CMK (cell line): ENCODE measurements around the gene FAM184B.
"Not testable (repeated sequence)": the region's sequence is repeated elsewhere in the genome, so short reads cannot be mapped to it uniquely, and the experiment has no call there.

Experiments
- DNase-seq: peaks from one replicate; pipeline ENCODE4 v3.0.0-alpha.2; 2010; ENCODE audit warnings: low read depth

FAM184B gene

DNA sequence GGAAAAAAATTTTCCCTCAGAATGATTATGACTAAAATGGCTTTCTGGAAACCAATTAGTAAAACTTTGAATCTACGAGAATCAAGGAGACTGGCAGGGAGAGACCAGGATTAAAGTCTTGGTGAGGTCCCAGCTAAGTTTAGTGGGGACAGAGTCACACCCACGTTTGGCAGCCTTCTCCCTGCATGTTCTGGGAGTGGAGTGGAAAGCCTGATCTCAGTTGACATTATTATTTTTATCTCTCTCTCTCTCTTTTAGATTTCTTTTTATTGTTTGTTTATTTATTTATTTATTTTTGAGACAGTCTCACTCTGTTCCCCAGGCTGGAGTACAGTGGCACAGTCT, 99.2 kb downstream of the FAM184B start:
- DNase-seq: no peak

DNA sequence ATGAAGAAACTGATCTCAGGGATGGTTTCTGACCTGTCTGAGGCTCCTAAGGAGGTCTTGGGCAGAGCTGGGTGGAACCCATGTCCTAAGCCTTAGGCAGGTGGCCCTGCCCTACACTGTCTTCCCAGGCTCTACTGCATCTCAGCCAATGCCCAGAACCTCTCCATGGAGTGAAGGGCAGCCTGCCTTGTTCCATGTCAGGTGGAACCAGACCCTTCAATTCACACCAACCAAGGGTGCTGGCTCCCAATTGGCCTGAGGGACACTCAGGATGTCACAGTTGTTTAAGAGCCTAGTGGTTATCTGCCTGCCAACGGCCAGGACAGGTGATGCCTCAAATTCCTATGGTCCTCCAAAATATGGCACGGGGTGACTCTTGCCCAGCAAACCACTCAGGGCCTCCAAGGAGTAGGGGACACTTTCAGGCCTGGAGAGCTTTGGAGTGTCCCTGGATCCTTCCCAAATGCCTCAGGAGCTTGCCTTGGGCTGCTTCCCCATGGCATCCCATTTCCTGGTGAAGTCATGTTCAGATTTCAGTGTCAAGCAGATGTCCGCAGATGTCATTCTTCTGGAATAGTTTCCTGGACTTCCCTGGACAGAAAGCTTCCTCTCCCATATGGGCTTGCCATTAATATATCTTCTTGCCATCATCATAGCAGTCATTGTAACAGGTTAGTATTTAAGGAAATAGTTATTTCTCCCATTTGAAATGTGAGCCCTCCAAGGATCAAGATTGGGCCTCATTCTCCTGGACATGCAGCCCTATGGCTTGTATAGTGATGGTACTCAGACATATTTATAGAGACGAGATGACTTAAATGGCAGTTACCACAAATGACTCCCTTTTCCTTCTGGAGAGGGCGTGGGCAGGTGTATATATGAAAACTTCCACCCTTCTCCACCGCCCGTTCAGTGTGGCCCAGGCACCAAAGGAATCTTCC, 99.9 kb downstream of the FAM184B start:
- no peak for DNase-seq

DNA sequence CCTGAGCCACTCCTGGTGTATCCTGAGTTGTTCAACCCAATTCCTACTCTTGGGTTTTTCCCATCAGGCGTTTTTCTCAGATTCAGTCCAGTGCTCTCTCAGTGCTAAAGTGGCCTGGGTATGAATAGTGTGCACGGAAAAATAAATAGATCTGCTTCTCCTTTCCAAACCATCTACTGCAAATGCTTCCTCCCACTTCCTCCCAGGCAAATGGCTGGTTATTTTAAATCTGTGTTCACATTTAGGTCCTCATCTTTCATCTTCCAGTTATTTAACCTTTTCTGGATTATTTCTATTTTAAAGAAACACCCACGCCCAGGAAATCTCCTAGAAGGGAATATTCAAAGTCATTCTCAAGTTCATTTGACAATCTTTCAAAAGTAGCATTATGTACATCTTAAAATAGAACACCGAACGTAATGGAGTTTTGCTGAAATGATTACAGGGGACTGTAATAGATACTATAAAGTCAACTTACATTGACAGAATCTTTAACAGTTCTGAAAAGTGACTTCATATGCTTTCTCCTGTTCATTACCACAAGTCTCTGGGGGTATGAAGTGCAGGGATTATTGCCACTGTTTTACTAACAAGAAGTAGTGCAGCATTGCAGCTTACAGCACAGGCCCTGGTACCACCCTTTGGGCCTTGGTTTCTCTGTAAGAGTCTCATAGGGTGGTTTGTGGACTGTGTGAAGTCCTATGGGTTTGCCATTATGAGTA, 100.7 kb downstream of the FAM184B start:
- no peak for DNase-seq

DNA sequence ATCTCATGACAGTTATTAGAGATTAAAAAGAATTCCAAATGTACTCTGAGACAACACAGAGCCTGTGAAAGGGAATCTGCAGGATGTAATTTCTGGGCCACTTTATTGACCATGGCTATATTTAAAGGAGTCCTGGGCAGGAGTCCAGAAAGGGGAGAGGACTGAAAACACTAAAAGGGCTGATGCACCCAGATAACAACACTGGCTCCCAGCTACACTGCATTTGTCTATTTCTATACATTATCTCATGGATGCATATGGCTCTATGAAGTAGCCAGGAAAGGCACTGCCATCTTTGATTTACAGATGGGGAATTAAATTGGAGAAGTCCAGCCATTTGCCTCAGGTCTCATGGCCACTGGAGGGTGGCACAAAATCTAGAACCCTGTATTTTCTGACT, 111.0 kb downstream of the FAM184B start:
- no peak for DNase-seq

DNA sequence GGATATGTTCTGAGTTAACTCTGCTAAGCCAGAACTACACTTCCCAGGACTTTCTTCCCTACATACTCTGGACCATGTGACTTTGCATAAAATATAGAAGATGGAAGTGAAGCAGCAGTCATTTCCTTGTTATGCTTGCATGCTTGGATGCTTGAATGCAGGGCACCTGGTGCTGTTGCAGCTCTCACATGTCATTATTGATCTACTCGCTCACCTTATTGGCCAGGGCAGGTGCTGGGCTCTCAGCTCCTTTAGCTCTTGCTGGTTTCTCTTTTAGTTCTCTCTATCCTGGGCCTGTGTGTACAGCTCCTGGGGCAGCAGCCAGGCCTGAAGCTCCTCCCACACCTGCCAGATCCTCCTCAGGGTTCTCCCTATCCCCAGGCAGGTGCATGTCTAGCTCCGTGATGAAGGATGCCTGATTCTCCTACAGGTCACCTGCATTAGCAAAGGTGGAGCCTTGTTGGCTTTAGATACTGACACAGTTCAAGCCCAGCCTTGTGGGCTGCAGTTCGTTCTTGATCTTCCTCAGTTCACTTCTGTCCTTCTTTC, 113.7 kb downstream of the FAM184B start:
- DNase-seq: no peak

DNA sequence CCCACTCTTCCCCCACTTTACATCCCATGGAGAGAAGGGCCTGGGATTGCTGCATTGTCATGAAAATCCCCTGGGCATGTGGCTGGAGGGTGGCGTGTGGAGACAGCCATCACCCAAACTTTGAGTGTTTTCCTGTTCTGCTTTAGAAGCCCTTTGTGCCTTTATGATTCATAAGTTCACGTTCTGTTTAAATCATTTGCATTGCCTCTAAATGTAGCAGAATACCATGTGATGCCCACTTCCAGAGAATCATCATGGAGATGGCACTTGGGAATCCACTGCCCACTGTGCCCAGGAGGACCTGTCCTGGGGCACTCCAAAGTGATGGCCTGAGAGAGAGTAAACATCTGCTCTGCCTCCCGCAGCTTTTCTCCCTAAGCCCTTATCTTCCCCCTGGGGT, 114.2 kb downstream of the FAM184B start:
- no peak for DNase-seq

DNA sequence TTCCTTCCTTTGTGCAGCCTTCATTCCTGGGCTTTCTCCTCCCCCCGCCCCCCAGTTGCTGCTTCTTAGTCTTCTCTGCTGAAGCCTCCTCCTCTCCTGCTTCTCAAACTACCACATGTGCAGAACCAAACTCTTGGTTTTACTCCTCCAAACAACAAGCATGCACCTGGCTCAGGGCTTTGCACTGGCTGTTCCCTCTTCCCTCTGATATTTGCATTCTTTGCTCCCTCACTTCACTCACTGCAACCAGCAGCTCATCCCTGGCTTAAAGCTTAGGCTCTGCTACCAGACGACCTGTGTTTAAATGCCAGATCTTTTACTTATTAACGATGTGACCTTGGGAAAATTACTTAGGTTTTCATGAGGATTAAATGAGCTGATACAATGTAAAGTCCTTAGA, 115.6 kb downstream of the FAM184B start:
- no peak for DNase-seq

DNA sequence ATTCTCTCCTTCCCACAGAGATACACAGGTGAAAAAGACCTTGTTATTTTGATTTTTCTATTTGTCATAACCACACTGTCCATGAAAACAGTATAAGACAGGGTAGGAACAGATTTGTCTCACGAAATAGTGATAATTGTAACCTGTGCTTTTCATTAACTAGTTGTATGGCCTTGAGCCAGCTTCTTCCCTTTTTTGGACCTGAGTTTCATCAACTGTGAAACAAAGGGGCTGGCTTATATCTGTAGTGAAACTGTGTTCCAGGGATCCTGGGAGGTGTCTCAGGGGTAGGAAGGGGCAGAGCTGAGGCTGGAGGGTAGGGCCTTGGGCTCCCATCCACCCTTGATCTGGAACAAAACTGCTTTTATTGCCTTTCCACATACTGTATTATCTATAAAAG, 116.1 kb downstream of the FAM184B start:
- DNase-seq: no peak

DNA sequence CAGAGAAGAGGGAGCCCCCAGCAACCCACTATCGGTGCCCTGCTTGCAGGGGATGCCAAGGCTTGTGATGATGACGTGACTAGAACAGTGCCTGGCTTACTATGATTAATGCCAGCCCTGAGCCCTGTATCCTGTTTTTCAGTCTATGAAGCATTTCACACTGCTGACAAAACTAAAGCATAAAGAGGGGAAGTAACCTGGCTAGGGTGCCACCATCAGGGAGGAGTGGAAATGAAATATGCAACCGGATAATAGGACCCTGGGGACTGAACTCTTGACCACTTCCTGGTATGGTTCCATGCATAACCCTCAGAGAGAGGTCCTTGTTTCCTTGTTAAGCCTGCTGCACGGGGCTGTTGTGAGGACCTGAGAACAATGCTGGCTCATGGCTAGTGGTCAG, 116.7 kb downstream of the FAM184B start:
- DNase-seq: no peak

DNA sequence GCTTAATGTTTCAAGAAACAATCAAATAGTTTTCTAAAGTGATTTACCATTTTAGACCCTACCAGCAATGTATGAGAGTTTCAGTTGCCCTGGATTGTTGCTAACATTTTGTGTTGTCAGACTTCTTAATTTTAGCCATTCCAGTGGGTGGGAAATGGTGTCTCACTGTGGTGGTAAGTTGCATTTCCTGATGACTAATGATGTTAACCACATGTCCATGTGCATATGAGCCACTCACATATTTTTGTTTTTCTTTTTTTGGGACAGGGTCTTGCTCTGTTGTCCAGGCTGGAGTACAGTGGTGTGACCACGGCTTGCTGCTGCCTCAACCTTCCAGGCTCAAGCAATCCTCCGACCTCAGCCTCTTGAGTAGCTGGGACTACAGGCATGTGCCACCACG, 118.7 kb downstream of the FAM184B start:
- DNase-seq: no peak

DNA sequence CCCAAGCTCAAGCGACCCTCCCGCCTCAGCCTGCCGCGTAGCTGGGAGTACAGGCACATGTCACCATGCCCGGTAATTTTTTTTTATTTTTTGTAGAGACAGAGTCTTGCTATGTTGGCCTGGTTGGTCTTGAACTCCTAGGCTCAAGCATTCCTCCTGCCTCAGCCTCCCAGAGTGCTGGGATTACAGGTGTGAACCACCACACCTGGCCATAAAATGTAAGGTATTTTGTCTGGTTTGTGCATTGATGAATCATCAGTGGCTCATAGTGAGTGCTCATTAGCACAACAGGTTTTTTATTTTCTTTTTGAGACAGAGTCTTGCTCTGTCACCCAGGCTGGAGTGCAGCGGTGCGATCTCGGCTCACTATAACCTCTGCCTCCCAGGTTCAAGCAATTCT, 122.2 kb downstream of the FAM184B start:
- not testable (repeated sequence) for DNase-seq

DNA sequence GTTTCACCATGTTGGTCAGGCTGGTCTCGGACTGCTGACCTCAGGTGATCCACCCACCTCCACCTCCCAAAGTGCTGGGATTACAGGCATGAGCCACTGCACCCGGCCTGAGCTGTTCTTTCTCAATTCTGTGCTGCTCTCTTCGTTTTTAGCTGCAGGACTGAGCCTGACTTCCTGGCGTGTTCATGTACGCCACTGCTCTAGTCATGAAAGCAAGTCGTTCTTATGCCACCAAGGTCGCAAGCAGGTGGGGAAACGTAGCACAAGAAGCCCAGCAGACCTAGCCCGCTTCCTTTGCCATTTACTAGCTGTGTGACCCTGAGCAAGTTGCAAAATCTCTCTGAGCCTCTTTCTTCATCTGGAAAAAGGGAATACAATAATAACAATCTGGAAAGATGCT, 123.6 kb downstream of the FAM184B start:
- DNase-seq: no peak

DNA sequence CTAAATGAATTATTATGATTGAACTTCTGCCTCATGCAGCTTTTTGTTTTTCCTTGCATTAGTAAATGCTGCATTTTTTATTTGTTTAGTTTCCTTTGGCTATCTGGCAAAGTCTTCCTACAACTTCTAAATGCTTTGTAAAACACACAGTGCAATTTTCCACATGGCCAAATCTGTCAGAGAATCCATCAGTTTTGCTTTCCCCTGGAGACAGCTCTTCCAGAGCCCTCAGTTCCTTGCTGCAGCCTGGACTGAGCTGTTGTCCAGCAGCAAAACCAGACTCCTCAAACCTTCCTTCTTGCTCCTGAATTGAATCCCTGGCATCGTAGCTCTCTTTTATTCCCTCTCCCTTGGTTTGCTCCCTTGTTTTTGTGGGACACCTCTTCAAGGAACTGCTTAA, 124.3 kb downstream of the FAM184B start:
- no peak for DNase-seq

DNA sequence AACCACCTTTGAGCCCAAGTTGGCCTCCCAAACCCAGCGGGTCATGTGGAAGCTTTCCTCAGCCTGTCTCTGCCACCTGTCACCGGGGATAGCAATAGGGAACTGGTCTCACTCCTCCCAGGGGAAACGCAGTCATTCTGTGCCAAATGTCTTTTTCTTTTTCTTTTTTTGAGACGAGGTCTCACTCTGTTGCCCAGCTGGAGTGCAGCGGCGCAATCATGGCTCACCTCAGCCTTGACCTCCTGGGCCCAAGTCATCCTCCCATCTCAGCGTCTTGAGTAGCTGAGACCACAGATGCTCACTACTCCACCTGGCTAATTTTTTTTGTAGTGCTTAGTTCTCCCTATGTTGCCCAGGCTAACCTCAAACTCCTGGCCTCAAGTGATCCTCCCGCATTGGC, 126.7 kb downstream of the FAM184B start:
- DNase-seq: no peak

DNA sequence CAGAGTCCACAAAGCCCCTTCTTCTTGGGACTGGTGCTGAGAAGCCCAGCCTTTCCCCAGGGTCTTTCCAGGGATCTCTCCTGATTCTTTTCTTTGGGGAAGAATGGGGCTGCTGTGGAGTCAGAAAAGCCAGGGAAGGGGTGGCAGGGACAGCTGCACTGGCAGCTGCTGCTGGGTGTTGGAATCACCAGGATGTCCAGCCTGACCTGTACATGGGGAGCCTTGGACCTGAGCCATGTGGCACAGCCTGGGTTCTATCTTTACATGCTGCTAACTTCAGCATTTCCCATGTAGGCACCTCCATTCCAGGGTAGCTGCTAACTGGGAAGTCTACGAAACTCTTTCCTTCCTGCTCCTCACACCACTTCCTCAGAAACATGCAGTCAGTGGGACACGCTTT, 131.0 kb downstream of the FAM184B start:
- DNase-seq: no peak

DNA sequence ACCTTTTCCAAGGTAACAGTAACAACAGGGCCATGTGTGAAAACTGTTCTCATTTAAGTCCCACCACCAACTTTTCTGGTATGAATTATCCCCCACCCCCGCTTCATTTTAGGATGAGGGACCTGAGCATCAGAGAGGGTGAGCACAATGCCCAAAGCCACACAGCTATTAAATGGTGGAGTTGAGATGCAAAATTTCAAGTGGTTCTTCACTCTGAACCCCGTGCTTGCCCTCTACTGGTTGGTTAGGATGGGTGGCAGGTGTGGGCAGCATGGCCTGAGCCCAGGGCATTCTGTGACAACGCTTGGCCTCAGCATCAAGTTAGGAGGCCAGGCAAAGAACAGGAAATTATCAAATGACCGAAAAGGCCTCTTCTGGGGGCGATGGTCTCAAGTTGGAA, 133.5 kb downstream of the FAM184B start:
- no peak for DNase-seq

DNA sequence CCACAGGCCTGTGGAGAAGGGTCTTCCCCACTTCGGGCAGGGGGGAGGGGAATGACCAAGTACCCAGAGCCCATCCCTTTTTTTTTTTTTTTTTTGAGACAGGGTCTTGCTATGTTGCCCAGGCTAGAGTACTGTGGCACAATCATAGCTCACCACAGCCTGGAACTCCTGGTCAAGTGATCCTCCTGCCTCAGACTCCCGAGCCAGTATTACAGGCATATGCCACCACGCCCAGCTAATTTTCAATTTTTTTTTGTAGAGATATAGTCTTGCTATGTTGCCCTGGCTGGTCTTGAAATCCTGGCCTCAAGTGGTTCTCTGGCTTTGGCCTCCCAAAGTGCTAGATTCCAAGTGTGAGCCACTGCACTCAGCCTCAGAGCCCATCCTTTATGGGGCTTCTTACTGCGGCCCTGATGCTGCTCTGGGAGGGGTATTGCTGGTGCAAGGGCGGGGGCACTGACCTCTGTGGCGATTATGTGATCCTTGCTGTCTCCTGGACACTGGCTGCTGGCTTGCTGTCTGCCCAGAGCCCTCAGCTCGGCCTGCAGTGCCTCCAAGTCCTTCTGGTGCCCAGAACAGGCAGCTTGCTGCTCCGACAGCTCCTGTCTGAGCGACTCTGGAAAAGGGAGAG, 134.1 kb downstream of the FAM184B start:
- no peak for DNase-seq

DNA sequence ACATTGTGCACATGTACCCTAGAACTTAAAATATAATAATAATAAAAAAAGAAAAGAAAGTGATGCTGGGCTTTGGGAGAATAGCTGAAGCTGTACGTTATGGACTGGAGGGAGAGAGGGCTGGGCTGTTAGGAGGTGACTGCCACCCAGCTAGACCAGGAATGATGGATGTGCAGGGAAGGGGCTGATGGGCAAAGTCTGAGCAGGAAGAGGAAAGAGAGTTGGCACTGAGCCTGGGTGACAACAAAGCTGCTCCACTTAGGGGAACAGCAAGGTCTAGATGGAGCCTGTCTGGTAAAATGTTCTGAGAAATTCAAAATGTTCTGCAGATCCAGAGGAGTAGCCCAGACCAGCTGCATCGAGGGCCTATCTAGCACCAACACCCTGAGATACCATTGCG, 134.7 kb downstream of the FAM184B start:
- no peak for DNase-seq

DNA sequence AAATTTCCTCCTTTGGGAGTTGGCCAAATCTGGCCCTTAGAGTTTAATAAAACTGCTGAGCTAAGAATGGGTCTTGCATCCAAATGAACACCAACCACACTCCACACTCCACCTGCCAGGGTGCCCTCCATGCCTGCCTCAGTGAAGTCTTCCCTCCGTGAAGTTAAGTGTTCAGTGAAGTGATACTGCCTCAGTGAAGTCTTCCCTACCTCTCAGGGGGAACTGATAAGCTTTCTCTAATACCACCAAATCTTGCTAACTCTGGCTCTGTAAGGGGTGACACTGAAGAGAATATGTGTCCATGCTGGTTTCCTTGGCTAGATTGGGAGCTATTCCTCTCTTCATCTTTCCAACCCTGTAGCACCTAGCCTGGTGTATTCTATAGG, 139.0 kb downstream of the FAM184B start:
- no peak for DNase-seq

DNA sequence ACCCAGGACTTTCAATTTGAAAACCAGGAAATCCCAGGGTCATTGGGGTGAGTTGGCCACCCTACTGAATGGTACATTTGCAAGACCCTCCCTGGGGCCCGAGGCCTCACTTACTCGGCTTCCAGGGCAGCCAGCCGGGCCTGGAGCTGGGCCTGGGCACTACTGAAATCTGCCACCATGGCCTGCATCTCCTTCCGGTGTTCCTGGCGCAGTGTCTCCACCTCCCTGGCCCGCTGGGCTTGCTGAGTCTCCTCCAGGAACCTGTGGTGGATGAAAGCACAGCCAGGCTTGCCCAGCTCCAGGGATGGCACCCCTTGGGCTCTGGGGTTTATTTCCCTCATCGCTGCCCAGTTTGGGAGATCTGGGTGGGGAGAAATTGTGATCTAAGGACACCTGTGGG, 142.3 kb downstream of the FAM184B start:
- no peak for DNase-seq

DNA sequence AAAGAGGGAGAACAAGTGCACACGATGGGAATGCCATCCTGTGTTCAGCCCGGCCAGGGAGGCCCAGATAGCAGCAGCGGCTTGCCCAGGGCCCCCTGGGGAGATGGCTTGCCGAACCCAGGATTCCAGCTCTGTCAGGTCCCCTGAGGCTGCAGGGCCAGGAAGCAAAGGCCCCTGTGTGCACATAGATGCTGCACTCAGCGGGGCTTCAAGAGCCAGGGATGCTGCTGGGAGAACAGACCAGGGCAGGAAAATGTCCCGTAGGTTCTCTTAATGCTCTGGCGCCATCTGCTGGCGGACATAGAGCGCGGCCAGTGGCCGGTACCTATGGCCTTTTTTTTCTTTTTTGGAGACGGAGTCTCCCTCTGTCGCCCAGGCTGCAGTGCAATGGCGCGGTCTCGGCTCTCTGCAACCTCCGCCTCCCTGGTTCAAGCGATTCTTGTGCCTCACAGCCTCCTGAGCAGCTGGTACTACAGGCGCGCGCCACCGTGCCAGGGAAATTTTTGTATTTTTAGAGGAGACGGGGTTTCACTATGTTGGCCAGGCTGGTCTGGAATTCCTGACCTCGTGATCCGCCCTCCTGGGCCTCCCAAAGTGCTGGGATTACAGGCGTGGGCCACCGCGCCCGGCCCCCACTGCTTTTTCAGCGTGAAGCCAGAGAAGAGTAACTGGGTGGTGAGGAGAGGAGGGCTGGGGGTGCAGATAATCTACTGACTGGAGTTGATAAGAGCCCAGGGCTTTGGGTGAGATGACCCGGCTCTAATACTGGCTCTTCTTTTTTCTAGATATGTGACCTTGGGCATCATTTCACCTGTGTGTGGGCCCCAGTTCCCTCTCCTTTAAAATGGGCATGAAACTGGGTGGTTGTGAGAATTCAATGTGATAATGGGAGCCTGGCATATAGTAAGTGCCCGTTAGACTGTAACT, 144.5 kb downstream of the FAM184B start:
- no peak for DNase-seq

DNA sequence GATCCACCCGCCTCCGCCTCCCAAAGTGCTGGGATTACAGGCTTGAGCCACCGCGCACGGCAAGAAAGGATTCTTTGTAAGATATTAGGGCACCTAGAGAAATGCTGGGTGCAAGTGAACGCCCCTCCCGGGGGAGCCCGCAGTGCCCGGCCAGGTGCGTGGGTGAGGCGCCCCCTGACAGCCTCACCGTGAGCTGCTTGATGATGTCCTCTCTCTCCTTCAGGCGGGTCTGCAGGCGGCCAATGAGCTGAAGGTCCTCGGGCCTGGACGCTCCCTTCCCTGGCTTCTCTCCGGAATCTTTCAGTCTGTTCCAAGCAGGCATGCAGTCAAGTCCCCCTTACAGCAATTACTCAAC, 145.1 kb downstream of the FAM184B start:
- DNase-seq: no peak
